ENCODE results near the gene NPTX2.
"Not testable (repeated sequence)": the region's sequence is repeated elsewhere in the genome, so short reads cannot be mapped to it uniquely, and the experiment has no call there.

Gene NPTX2, protein sequence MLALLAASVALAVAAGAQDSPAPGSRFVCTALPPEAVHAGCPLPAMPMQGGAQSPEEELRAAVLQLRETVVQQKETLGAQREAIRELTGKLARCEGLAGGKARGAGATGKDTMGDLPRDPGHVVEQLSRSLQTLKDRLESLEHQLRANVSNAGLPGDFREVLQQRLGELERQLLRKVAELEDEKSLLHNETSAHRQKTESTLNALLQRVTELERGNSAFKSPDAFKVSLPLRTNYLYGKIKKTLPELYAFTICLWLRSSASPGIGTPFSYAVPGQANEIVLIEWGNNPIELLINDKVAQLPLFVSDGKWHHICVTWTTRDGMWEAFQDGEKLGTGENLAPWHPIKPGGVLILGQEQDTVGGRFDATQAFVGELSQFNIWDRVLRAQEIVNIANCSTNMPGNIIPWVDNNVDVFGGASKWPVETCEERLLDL

DNA sequence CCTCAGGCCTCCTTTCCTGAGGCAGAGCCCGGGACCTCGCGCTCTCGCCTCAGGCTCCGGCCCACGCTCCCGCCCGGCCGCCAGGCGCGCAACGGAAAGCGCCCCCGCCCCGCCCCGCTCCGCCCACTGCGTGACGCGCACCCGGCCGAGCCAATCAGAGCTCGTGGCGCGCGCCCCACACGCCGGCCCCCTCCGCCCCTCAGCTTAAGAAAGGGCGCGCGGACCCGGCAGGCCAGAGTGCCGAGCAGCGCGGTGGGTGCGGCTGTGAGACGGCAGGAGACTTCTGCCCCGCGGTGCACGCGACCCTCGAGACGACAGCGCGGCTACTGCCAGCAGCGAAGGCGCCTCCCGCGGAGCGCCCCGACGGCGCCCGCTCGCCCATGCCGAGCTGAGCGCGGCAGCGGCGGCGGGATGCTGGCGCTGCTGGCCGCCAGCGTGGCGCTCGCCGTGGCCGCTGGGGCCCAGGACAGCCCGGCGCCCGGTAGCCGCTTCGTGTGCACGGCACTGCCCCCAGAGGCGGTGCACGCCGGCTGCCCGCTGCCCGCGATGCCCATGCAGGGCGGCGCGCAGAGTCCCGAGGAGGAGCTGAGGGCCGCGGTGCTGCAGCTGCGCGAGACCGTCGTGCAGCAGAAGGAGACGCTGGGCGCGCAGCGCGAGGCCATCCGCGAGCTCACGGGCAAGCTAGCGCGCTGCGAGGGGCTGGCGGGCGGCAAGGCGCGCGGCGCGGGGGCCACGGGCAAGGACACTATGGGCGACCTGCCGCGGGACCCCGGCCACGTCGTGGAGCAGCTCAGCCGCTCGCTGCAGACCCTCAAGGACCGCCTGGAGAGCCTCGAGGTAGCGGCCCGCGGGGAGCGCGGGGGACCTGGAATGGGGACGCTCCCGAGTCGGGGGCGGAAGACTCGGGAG, at the start of gene NPTX2:
Gene NPTX2 (plus strand): TSS at position 235 of the 909 bp plus-strand sequence. CDS start 177 bp downstream, at position 412.
- no peak for DNase-seq (ENCODE audit: low spot score)

DNA sequence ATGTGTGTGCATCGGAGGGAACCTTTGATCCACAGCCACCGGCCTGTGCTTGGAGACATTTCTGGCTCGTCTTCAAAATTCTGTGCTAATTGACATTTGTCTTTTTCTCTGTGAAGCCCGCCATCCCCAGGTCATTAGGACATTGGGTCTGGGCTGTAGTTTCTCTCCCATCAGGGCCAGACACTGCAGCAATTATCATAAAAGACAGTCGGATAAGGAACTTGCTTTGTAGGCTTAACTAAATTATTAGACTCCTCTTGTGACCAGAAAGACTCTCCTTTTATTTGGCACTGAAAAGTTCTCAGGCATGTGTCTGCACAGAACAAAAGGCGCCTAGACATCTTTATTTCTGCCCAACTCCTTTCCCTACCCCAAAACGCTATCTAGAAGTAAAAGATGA, 49.1 kb upstream of the NPTX2 start:
- no peak for DNase-seq (ENCODE audit: low spot score)

DNA sequence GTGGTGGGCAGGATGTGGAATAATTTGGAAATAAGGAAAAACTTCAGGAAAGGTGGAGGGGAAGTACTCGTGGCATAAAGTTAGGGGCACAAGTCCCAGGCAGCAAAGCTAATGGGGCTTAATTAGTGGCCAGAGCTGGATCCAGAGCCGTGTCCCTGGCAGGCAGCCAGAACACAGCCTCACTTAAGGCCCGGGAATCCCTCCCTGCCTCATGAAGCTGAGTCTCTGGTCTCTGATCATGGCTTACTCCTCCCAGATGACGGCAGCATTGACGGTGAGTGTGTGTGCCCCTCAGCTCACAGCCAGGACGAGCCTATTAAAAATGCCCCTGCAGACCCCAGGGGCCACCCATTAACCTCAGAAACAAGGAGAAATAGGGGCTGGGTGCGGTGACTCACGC, 48.2 kb upstream of the NPTX2 start:
- DNase-seq (ENCODE audit: low spot score), result no peak

DNA sequence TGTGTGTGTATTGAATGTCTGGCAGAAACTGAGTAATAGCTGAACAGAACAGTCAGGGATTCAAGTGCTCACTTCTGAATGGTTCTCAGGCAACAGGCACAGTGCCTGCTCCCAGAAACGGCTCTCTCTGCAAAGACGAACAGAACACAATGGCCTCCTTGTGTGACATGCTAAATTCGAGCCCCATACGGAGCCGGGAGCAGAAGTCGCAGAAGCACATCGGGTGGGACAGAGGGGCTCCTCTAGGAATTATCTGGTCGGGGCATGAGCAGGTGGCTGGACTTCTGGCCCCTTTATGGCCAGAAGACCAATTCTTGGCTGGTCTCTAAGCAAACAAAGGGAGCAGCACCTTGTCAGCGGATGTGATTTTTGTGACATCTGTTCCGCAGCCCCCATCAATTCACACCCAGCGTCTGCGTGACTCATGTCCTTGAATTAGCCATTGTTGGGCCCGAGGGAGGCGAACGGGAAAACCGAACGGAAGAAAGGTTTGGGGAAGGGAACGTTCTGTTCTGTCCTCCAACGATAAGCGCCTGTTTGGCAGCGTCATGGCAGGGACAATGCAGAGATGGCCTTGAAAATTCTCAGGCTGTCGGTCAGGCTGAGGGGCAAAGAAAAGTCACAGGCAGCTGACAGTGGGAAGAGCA, 47.3 kb upstream of the NPTX2 start:
- DNase-seq (ENCODE audit: low spot score), result no peak

DNA sequence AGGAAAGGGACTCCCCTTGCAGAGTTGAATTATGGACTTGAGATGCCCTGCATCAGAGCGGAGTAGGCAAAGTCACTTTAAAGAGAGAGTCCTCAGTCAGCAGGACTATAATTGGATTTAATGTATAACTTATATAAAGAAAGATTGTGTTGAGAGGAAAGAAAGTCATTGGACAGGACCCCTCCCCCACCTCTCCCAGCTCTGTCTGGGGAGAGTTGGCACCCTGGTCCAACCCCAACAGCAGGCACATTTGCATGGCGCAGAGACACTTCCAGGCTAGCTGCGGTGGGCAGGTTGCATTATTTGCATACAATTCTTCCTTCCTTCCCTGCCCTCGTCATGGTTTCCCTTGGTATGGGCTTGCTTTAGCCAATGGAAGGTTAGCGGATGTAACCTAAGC, 46.1 kb upstream of the NPTX2 start:
- DNase-seq (ENCODE audit: low spot score), result no peak

DNA sequence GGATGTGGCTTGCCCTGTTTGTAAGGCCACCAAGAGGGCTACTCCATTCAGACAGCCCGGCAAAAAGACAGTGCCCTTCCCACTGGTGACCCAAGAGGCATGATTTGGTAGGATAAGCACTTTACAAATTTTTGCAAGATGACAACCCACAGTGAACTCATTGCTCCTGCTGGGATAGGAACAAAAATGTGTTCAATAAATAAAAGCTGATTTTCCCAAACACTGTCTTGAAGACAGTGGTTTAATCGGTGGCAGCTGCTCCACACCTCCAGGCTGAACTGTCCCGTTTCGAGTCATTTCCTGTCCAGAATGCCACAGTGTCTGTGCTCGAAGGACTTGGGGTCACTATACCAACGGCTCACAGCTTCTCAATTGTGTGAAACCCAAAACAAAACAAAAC, 45.1 kb upstream of the NPTX2 start:
- DNase-seq (ENCODE audit: low spot score), result no peak

DNA sequence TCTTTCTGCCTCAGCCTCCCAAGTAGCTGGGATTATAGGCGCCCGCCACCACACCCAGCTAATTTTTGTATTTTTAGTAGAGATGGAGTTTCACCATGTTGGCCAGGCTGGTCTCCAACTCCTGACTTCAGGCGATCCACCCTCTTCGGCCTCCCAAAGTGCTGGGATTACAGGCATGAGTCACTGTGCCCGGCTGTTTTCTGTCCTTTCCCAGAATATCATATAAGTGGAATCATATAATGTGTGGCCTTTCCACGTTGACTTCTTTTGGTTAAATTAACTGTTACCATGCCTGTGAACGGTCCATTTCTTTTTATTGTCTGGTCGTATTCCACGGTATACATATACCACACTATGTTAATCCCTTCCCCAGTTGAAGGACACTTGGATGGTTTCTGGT, 44.4 kb upstream of the NPTX2 start:
- not testable (repeated sequence) for DNase-seq (ENCODE audit: low spot score)

DNA sequence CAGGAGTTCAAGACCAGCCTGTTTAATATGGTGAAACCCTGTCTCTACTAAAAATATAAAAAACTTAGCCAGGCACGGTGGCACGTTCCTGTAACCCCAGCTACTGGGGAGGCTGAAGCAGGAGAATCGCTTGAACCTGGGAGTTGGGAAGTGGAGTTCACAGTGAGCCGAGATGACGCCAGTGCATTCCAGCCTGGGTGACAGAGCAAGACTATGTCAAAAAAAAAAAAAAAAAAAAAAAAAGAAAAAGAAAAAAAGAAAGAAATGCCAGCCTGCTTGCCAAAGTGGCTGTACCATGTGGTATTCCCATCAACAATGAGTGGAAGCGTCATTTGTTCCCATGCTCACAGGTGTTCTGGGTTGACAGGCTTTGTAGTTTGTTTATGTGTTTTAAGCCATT, 43.3 kb upstream of the NPTX2 start:
- DNase-seq (ENCODE audit: low spot score), result no peak

DNA sequence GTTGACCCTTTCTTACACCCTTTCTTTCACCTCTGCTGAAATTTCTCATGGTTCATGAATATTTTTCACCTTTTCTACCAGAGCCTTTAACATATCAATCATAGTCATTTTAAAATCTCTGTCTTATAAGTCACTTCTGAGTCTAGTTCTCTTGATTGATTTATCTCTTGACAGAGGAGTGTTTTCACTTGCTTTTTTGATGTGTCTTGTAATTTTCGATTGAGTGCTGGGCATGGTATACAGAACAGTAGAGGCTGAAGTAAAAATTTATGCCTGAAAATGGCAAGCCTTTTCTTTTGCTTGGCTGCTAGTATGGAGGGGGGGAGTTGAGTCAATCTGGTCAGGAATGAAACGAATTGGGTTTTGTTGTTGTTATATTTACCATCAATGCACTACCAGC, 41.2 kb upstream of the NPTX2 start:
- no peak for DNase-seq (ENCODE audit: low spot score)

DNA sequence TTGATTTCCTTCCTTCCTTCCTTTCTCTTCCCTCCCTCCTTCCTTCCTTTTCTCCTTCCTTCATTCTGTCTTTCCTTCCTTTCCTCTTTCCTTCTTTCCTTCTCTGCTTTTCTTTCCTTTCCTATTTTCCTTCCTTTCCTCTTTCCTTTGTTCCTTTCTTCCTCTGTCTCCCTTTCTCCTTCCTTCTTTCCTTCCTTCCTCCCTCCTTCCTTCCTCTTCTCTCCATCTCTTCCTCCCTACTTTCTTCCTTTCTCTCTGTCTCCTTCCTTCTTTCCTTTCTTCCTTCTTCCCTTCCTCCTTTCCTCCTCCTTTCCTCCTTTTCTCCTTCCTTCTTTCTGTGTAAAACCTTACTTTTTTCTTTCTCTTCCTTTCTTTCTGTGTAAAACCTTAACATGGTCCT, 32.3 kb upstream of the NPTX2 start:
- no peak for DNase-seq (ENCODE audit: low spot score)

DNA sequence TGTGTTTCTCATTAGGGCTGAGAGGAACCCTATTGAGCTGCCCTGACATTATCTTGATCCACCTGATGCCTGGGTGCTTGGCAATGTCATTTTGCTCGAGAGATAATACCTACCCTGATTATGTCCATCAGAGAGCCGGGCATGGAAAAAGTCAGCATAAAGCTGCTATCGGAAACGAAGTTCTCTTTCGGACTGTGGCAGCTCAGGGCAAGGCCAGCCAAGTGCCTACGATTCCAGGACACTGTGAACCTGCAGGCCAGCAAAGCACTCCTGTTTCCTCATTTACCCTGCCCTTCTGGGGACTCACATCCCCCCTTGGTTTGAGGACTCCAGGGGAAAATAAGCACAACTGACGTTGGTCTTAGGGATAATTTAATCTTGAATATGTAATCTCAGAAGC, 25.2 kb upstream of the NPTX2 start:
- DNase-seq (ENCODE audit: low spot score), result no peak

DNA sequence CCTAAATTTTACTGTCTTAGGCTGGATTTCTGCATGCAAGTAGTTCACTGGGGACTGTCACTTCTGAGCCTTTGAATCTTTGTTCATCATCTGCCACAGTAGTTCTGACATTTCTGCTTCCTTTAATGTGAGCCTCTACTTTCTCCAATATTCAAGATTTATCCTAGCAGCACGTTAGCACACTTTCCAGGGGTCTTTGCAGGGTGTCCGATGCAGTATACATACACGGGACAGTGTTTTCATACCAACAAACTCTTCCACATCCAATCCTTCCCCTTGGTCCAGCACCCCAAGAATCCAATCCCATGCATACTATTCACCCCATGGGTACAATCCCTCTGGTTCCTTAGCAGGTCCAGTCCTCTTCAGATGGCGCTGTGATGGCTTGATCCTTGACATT, 22.7 kb upstream of the NPTX2 start:
- no peak for DNase-seq (ENCODE audit: low spot score)

DNA sequence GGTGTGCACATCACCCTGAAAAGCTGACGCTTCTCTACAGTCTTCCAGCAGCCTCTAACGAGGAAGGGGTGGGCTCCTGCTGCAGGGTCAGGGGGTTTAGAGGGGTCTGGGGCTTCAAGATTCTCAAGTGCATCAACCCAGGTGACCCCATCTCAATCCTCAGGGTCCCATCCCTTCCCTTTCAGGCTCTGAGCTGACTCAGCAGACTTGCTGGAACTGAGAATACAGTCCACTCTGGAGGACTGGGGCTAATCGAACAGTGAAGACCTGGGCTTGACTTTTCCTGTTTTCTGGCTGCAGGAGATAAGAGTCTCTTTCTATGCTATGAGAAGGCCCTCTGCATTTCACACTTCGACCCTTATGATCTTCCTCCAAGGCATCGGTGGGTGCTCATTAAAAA, 22.3 kb upstream of the NPTX2 start:
- DNase-seq (ENCODE audit: low spot score), result no peak

DNA sequence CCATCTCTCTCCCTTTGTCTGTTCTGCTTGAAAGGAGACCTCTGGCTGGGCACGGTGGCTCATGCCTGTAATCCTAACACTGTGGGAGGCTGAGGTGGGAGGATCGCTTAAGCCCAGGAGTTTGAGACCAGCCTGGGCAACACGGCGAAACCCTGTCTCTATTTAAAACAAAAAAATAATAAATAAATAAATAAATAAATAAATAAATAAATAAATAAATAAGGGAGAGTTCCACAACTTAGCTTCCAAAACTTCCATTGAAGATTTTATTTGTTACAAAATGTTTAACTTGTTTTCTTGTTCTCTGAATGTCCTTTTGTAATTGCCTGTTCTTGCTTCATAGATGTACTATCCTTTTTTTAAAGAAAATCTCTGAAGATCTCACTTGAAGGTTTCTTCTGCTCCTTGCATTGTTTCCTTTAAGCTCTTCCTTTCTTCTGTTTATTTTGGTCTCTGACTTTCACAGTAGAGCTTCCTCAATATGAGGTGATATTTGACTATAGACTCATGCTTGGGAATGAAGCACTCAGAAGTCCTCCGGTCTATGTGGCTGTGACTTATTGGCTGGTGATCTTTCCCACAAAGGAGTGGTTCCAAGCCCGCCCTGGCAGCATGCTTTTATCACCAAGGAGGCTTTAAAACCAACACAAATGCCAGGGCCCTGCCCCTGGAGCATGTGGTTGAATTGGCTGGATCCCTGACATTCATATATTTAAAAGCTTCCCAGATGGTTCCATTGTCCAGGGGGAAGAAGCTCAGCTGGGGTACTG, 18.1 kb upstream of the NPTX2 start:
- no peak for DNase-seq (ENCODE audit: low spot score)

DNA sequence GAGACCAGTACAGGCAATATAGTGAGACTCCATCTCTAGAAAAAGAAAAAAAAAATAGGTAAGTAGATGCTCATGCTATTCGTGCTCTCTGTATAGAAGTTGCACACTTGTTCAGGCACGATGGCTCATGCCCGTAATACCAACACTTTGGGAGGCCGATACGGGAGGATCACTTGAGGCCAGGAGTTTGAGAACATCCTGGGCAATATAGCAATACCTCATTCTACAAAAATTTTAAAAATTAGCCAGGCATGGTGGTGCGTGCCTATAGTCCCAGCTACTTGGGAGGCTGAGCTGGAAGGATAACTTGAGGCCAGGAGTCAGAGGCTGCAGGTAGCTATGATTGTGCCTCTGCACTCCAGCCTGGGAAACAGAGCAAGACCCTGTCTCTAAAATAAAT, 17.2 kb upstream of the NPTX2 start:
- DNase-seq (ENCODE audit: low spot score), result no peak

DNA sequence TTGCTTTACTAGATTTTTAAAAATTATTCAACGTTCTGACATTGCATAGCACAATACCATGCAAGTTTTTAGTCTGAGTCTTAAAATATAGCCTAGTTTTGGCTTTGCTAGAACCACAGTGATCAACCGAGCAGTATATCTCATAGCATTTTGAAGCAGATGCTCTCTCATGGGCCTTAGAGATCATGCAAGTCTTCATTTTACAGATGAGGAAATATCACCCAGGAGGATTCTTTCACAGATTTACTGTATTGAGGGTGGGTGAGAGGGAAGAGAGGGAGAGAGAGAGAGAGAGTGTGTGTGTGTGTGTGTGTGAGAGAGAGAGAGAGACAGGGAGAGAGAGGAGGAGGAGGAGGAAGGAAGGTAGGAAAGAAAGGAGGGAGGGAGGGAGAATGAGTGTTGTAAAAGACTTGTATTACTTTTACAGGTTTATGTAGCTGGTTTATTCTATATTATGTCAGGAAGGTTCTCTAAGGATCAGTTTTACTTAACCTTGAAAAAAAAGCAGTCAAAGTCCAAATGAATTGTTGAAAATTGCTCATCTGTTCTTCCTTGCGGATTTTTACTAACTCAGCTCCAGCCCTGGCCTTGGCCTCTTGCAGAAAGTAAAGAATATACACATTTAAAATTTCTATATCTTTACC, 14.2 kb upstream of the NPTX2 start:
- no peak for DNase-seq (ENCODE audit: low spot score)

DNA sequence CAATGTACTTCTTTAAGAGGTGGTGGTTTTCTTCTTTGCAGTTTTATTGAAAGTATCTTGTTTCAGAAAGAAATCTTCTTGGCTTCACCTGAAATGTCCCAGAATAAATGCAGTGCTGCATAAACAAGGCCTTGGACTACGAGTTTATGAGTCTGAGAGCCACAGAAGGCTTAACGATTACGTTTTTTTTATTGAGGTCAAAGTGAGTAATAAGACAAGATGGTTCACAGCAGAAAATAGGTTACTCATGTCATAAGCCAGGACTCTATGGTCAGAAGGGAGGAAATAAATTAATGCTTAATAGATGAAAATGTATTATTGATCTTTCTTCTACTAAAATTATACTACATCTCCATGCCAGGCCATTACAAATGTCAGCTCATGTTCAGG, 13.7 kb upstream of the NPTX2 start:
- DNase-seq (ENCODE audit: low spot score), result no peak

DNA sequence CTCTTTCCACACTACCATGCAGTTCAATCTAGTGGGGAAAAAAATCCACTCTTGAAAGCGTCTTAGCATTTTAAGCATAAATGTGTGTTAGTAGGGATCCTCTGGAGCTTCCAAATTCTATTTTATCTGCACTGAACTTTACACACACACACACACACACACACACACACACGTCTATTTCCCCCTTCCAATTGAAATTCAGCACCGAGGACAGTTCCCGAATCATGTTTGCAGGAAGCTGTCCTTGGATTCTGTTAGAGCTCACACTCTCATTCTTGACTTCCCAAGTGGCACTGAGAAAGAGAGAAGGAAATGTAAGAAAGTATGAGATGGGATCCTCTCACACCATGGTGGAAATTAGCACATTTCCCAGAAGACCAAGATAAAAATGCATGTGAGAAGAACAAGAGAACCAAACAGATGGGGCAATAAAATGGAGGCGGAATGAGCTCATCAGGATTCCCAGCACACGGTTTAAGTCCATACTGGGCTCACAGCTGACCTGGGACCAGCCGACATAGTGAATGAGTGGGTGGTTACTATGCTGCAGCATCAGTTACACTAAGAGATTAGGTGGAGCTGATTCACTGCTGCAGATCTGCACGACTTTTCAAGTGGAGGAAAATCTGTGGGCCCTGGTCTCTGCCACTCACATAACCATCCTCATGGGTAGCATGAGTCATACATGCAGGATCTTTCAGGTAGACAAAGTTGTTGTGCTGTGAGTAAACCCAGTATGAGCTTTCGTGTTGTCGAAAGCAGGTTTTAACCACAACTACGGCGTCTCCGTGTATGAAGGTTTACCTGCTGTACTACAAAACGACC, 3.3 kb upstream of the NPTX2 start:
- DNase-seq (ENCODE audit: low spot score), result no peak

DNA sequence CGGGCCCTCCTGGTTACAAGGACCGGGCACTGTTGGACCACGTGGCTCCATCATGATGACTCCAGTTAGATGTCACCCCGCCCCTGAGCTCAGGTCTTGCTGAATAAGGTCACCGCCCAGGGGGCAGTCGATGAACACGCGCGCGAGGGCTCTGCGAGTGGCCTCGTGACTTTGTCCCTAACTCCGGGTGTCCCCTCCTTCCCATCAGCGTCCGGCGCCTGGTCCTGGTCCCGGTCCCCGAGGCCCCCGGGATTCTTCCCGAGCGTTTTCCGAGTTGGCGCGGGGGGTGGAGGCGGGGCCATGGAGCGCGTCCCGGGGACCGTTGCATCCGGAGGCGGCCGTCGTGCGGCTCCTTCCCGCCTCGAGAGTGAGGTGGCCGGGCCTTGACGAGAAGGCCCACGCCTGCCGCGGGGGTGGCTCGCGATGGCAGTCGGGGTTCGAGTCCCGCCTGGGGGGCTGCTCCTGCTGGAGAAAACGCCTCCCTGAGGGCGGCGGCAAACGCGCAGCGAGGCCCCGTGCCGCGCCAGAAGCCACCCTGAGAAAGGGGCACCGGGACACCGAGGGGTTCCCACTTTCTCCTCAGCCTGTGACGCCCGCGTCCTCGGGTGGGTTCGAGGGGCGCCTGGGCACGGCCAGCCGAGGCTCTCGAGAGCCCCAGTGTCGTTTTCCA, 569 bp upstream of the NPTX2 start:
- no peak for DNase-seq (ENCODE audit: low spot score)

DNA sequence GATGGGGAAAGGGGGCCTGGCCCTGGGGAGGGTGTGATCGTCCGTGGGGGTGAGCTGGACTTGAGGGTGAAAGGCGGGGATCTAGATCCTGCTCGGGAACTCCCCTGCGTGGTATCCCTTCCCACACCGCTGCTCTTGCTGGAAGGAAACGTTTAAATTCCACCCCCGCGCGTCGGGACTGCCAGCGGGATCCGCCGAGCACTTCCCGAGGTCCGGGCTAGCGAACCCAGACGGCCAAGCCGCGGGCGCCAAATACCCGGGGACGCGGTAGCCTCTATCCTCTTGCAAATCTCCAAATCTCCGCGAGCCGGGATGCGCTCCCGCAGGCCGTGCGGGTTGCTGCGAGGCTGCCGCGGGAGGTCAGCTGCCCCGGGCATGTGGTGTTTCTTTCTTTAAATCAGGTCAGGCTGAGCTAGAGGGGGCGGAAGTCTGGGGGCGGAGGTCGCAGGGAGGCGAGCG, 904 bp downstream of the NPTX2 start:
- DNase-seq (ENCODE audit: low spot score), result no peak

Data from hematopoietic multipotent progenitor cell treated with erythropoietin and hydrocortisone succinate and interleukin-3 and kit ligand, for 17 days (in vitro differentiated cells).